GM12891 (cell line): ENCODE measurements around the gene CYP3A5.

Experiments used
- PAX5 ChIP-seq: IDR thresholded peaks from 2 replicates; pipeline ENCODE4 v1.6.1; 2011; ENCODE audit warnings: low read length, moderate library complexity, mild to moderate bottlenecking; ENCODE audit not compliant: insufficient read depth, severe bottlenecking
- POLR2A ChIP-seq: IDR thresholded peaks from 2 replicates; pipeline ENCODE4 v1.6.1; 2011; ENCODE audit warnings: low read depth, low read length, control low read depth

DNA sequence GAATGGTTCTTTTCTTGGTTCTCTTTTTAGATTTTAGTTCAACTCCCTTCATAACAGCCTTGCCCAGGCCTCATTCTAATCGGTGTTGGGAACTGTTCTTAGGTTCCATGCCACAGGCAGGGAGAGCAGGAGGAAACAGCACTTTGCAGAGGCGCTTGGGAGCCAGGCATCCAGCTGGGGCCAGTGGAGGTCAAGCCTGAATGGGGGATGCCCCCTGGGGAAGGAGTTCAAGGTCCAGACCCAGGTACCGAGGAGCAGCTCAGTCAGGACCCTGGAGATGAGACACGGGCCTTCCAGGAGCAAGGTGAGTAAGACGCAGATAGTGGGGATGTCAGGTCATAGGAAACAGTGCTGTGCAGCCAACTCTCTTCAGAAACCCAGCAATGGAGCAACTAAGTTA, 58.5 kb downstream of the CYP3A5 start:
- TF ChIP-seq PAX5 (no peak), POLR2A (no peak)
